Non-pigmented ciliary epithelial cell (primary cell): Measurements from ENCODE around the gene RABEP1.
"Not testable (repeated sequence)": the region's sequence is repeated elsewhere in the genome, so short reads cannot be mapped to it uniquely, and the experiment has no call there.

Source experiments
- DNase-seq: peaks from one replicate; pipeline ENCODE4 v3.0.0-alpha.2; 2010; ENCODE audit warnings: low read depth

Gene RABEP1

GRCh38 chr17:5424909-5425308 lies 142.8 kb downstream of the RABEP1 start:
- no peak for DNase-seq

- DNase-seq = no peak
Observed at GRCh38 chr17:5425826-5426225, 143.7 kb downstream of the RABEP1 start.

GRCh38 chr17:5429191-5429887 lies 147.3 kb downstream of the RABEP1 start:
- no peak for DNase-seq

- no peak for DNase-seq
Observed at GRCh38 chr17:5430413-5430999, 148.4 kb downstream of the RABEP1 start.

DNA sequence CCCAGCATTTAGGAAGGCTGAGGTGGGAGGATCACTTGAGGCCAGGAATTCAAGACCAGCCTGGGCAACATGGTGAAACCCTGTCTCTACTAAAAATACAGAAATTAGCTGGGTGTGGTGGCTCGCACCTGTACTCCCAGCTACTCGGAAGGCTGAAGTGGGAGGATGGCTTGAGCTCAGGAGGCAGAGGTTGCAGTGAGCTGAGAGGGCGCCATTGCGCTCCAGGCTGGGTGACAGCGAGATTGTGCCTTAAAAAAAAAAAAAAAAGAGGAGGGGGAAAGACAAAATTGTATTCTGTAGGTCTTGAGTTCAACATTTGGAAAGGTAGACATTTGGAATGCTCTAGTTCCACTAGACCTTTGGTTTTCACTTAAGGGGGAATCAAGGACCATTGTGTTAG lies 149.2 kb downstream of the RABEP1 start:
- DNase-seq = not testable (repeated sequence)

- DNase-seq = no peak
Observed at GRCh38 chr17:5431949-5432556, 150.0 kb downstream of the RABEP1 start.

DNA sequence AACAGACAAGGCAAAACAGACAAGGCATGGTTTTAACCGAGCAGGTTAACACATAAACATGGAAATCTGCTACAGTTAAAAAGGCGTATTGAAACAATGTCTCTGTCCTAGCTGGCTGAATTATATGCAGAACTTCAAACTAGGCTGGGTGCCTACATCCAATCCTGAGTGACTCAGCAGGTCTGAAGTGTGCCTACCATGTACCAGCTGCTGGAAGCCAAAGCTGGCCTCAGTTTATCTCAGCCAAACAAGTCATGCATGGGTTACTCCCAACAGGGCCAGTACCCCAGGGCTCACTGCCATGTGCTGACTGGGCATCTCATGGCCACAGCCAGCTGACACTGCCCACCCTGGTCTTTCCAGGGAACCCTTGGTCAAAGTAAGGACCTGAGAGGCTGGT lies 152.9 kb downstream of the RABEP1 start:
- no peak for DNase-seq
